ENCODE measurements around the gene SAFB.

GRCh38 chr19:5707576-5708575 is 85.0 kb downstream of the SAFB start:
- TF ChIP-seq CTCF (IDR thresholded peaks at IDR 0.05), result no peak
- no peak for TF ChIP-seq ZFX (IDR thresholded peaks at IDR 0.05; ENCODE audit: borderline replicate concordance)
